HEK293 (cell line): Measurements from ENCODE around the gene SLC7A4.

ENCODE experiments used
- CTCF ChIA-PET: fragments of 350-600 bp; formaldehyde crosslinking; extraction: SDS; loops from one replicate; lab custom pipeline; 2021; ENCODE audit warnings: antibody characterized with exemption; lab: Yijun Ruan, JAX
- POLR2A ChIA-PET: fragments of 300-600 bp; formaldehyde crosslinking; extraction: SDS; loops from one replicate; lab custom pipeline; 2020; ENCODE audit warnings: antibody characterized with exemption, inconsistent platforms; lab: Yijun Ruan, JAX
- H3K27ac ChIP-seq: fragments of 200-500 bp; sonication (Bioruptor generic); 2 replicates; pipeline ENCODE4 v1.5.1; 2014; ENCODE audit warnings: low read depth, low read length, control low read depth, inconsistent platforms; ENCODE audit errors: extremely low read depth
- H3K36me3 ChIP-seq, 2 experiments: fragments of 200-500 bp in 1 of 2; sonication (Bioruptor generic) in 1 of 2; 1 replicate in 1 of 2; 2 replicates in 1 of 2; pipeline ENCODE4 v1.5.1; 2014 to 2017; ENCODE audit warnings: inconsistent platforms in 2 of 2, low read length in 2 of 2; ENCODE audit not compliant: control insufficient read depth in 2 of 2, insufficient read depth in 1 of 2
- H3K4me1 ChIP-seq: fragments of 200-500 bp; sonication (Bioruptor generic); 2 replicates; pipeline ENCODE4 v1.5.1; 2014; ENCODE audit warnings: mild to moderate bottlenecking, low read length, inconsistent platforms; ENCODE audit not compliant: control insufficient read depth, insufficient read depth
- H3K4me3 ChIP-seq: 2 replicates; pipeline ENCODE4 v1.5.1; 2011; ENCODE audit warnings: low read depth, mild to moderate bottlenecking, control low read depth, low read length, moderate library complexity
- H3K9me3 ChIP-seq: fragments of 200-500 bp; sonication (Bioruptor generic); 2 replicates; pipeline ENCODE4 v1.5.1; 2014; ENCODE audit warnings: low read depth, low read length, inconsistent platforms; ENCODE audit not compliant: control insufficient read depth, insufficient read depth
- EGR2 ChIP-seq: fragments of 450-650 bp; formaldehyde crosslinking; IDR thresholded peaks from 2 replicates; pipeline ENCODE4 v1.5.1; 2016; ENCODE audit warnings: low read depth, missing biosample characterization, missing genetic modification characterization
- FEZF1 ChIP-seq: fragments of 450-650 bp; formaldehyde crosslinking; IDR thresholded peaks from 2 replicates; pipeline ENCODE4 v1.5.1; 2016; ENCODE audit warnings: missing biosample characterization, missing genetic modification characterization
- GLI4 ChIP-seq: fragments of 450-650 bp; formaldehyde crosslinking; IDR thresholded peaks from 2 replicates; pipeline ENCODE4 v1.5.1; 2016; ENCODE audit warnings: missing biosample characterization, missing genetic modification characterization
- KLF7 ChIP-seq: fragments of 450-650 bp; formaldehyde crosslinking; IDR thresholded peaks from 2 replicates; pipeline ENCODE4 v1.5.1; 2016; ENCODE audit warnings: missing biosample characterization, missing genetic modification characterization, borderline replicate concordance
- PRDM1 ChIP-seq: fragments of 450-650 bp; formaldehyde crosslinking; IDR thresholded peaks from 2 replicates; pipeline ENCODE4; 2016; ENCODE audit warnings: missing biosample characterization, missing genetic modification characterization
- RBAK ChIP-seq: fragments of 450-650 bp; formaldehyde crosslinking; IDR thresholded peaks from 2 replicates; pipeline ENCODE4 v1.5.1; 2016; ENCODE audit warnings: missing biosample characterization, missing genetic modification characterization
- REST ChIP-seq: fragments of 450-650 bp; formaldehyde crosslinking; IDR thresholded peaks from 2 replicates; pipeline ENCODE4 v1.5.1; 2016; ENCODE audit warnings: missing biosample characterization, missing genetic modification characterization
- ZBTB17 ChIP-seq: fragments of 450-650 bp; formaldehyde crosslinking; IDR thresholded peaks from 2 replicates; pipeline ENCODE4 v1.5.1; 2016; ENCODE audit warnings: missing biosample characterization, missing genetic modification characterization
- ZNF2 ChIP-seq: fragments of 450-650 bp; formaldehyde crosslinking; IDR thresholded peaks from 2 replicates; pipeline ENCODE4 v1.5.1; 2016; ENCODE audit warnings: missing biosample characterization, missing genetic modification characterization
- ZNF335 ChIP-seq: fragments of 450-650 bp; formaldehyde crosslinking; conservative IDR thresholded peaks from 2 replicates; pipeline ENCODE4 v1.5.1; 2016; ENCODE audit warnings: missing biosample characterization, missing genetic modification characterization
- ZNF48 ChIP-seq: fragments of 450-650 bp; formaldehyde crosslinking; IDR thresholded peaks from 2 replicates; pipeline ENCODE4 v1.5.1; 2016; ENCODE audit warnings: missing biosample characterization, missing genetic modification characterization
- ZNF529 ChIP-seq: fragments of 450-650 bp; formaldehyde crosslinking; IDR thresholded peaks from 2 replicates; pipeline ENCODE4 v1.5.1; 2017; ENCODE audit warnings: missing genetic modification characterization, missing biosample characterization; ENCODE audit not compliant: insufficient replicate concordance
- ZNF747 ChIP-seq: fragments of 450-650 bp; formaldehyde crosslinking; IDR thresholded peaks from 2 replicates; pipeline ENCODE4 v1.5.1; 2016; ENCODE audit warnings: missing biosample characterization, missing genetic modification characterization
- TF ChIP-seq, protein P1 (sequence below): fragments of 450-650 bp; IDR thresholded peaks from 2 replicates; pipeline ENCODE4 v1.5.1; 2018; ENCODE audit warnings: missing biosample characterization, mild to moderate bottlenecking, missing genetic modification characterization
- TF ChIP-seq, protein P2 (sequence below): fragments of 450-650 bp; formaldehyde crosslinking; IDR thresholded peaks from 2 replicates; pipeline ENCODE4 v1.5.0; 2017; ENCODE audit warnings: missing biosample characterization, missing genetic modification characterization, borderline replicate concordance

The SLC7A4 gene

GRCh38 chr22:21030621-21031544 lies 1.5 kb downstream of the SLC7A4 start (continued):
- no peak for TF ChIP-seq ZNF2 (tag by site-specific recombination)
- TF ChIP-seq, all 188 proteins: peak for 0

DNA sequence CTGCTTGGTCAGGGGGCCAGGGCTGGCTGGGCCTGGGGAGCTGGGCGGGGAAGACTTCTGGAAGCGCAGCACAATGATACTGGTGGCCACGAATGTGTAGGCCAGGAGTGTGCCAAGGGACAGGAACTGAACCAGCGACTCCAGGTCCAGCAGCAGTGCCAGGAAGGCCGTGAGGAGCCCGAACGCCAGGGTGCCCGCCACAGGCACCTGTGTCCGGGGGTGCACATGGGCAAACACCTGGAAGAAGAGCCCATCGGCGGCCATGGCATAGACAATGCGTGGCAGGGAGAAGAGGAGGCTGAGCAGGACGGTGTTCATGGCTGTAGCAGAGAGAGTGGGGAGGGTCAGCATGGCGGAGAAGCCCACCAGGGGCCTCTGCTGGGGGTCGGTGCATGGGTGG lies 2.3 kb downstream of the SLC7A4 start:
- no peak for TF ChIP-seq ZNF48 (tag by site-specific recombination)
- H3K4me3 ChIP-seq = no peak overlapping the region
- no peaks in the 10 kb centered on the region for H3K36me3 ChIP-seq
- no peak overlapping the region for H3K27ac ChIP-seq
- ChIA-PET CTCF (interaction anchor here (1.2 kb wide), 1 partner anchor 9 kb away, joined by 3 read pairs; no protein-coding TSS in a partner anchor), POLR2A (interaction anchor here (1.3 kb wide), 1 partner anchor 28 kb away, joined by 3 read pairs; the partner anchor contains the start of gene THAP7)
- no peaks in the 10 kb centered on the region for H3K4me1 ChIP-seq
- no peaks in the 10 kb centered on the region for H3K9me3 ChIP-seq

DNA sequence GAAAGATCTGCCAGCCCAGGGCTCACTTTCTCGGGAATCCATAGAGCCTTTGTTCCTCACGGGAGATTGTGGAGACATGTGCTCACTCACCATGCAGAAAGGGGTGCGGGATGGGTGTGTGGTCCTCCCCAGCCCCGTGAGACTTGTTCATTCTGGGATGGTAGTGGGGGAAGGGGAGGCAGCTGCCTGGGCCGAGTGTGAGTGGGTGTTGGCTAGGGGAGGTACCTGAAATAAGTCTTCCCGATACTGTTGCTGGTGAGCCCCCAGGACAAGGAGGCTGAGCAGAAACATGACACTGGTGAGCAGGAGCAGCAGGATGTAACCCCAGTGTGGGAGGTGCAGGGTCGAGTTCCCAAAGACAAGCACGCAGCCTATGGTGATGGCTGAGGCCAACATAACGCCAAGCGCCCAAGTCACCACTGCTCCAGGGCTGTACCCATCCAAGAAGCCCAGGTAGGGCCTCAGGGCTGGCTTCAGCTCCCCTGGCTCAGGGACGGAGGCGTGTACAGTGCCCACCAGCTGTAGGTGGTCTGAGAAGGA lies 2.8 kb downstream of the SLC7A4 start:
- no peak for TF ChIP-seq ZNF48 (tag by site-specific recombination)
- TF ChIP-seq ZNF2 (tag by site-specific recombination) = no peak
- TF ChIP-seq EGR2 (tag by site-specific recombination) = 0 out of 2 replicates have a peak, but pooled peaks have one; percentile 34
- no peak for TF ChIP-seq ZBTB17 (tag by site-specific recombination)
- no peak for TF ChIP-seq GLI4 (tag by site-specific recombination)
- Histone ChIP-seq H3K27ac (no peak overlapping the region), H3K9me3 (no peaks in the 10 kb centered on the region), H3K4me1 (no peaks in the 10 kb centered on the region), H3K4me3 (no peak overlapping the region), H3K36me3 (no peaks in the 10 kb centered on the region)
- CTCF ChIA-PET = interaction anchor here (1.2 kb wide), 1 partner anchor 9 kb away, joined by 3 read pairs; no protein-coding TSS in a partner anchor
- POLR2A ChIA-PET = interaction anchor here (1.3 kb wide), 1 partner anchor 28 kb away, joined by 3 read pairs; the partner anchor contains the start of gene THAP7

- POLR2A ChIA-PET = no interaction called here
- no peak overlapping the region for H3K27ac ChIP-seq
- CTCF ChIA-PET = interaction anchor here (1.2 kb wide), 1 partner anchor 8 kb away, joined by 3 read pairs; no protein-coding TSS in a partner anchor
- no peaks in the 10 kb centered on the region for H3K36me3 ChIP-seq
- no peaks in the 10 kb centered on the region for H3K9me3 ChIP-seq
- no peak overlapping the region for H3K4me3 ChIP-seq
- H3K4me1 ChIP-seq = no peaks in the 10 kb centered on the region
- no peak for TF ChIP-seq ZNF2 (tag by site-specific recombination)
- TF ChIP-seq KLF7 = no peak
- no peak for TF ChIP-seq RBAK (tag by site-specific recombination)
- TF ChIP-seq, protein P1, sequence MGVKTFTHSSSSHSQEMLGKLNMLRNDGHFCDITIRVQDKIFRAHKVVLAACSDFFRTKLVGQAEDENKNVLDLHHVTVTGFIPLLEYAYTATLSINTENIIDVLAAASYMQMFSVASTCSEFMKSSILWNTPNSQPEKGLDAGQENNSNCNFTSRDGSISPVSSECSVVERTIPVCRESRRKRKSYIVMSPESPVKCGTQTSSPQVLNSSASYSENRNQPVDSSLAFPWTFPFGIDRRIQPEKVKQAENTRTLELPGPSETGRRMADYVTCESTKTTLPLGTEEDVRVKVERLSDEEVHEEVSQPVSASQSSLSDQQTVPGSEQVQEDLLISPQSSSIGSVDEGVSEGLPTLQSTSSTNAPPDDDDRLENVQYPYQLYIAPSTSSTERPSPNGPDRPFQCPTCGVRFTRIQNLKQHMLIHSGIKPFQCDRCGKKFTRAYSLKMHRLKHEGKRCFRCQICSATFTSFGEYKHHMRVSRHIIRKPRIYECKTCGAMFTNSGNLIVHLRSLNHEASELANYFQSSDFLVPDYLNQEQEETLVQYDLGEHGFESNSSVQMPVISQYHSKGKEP (tag by site-specific recombination) = no peak
- no peak for TF ChIP-seq FEZF1 (tag by site-specific recombination)
- TF ChIP-seq, protein P2, sequence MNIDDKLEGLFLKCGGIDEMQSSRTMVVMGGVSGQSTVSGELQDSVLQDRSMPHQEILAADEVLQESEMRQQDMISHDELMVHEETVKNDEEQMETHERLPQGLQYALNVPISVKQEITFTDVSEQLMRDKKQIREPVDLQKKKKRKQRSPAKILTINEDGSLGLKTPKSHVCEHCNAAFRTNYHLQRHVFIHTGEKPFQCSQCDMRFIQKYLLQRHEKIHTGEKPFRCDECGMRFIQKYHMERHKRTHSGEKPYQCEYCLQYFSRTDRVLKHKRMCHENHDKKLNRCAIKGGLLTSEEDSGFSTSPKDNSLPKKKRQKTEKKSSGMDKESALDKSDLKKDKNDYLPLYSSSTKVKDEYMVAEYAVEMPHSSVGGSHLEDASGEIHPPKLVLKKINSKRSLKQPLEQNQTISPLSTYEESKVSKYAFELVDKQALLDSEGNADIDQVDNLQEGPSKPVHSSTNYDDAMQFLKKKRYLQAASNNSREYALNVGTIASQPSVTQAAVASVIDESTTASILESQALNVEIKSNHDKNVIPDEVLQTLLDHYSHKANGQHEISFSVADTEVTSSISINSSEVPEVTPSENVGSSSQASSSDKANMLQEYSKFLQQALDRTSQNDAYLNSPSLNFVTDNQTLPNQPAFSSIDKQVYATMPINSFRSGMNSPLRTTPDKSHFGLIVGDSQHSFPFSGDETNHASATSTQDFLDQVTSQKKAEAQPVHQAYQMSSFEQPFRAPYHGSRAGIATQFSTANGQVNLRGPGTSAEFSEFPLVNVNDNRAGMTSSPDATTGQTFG = no peak
- no peak for TF ChIP-seq REST (tag by site-specific recombination)
- no peak for TF ChIP-seq ZNF335
- TF ChIP-seq ZNF529 (tag by site-specific recombination) = no peak
- no peak for TF ChIP-seq PRDM1 (tag by site-specific recombination)
- TF ChIP-seq ZNF747 (tag by site-specific recombination) = no peak
Measured at GRCh38 chr22:21028277-21029251, 3.8 kb downstream of the SLC7A4 start.
